Right lobe of liver (tissue), 6 donors: ENCODE data around the gene RNASEH2A. TPM values are rescaled to one million over a fixed set of nuclear protein-coding genes. Genes with fewer than 3 reads are reported as not detected.
A peak's percentile ranks its signal among the peaks of the same experiment; 100 is the strongest.

Source experiments
- ATAC-seq, 4 donors: fragments of 200-7000 bp; cut with Tn5 transposase; one replicate each; pipeline ENCODE4 v1.9.1; 2020; ENCODE audit warnings: mild to moderate bottlenecking in 4 of 4, moderate library complexity in 4 of 4
- DNase-seq, 3 donors: peaks; one replicate each; pipeline ENCODE4 v3.0.0-alpha.2; 2020
- H3K27ac ChIP-seq, 3 donors: fragments of 200-600 bp; one replicate each; pipeline ENCODE4 v1.8.0; 2022
- H3K27me3 ChIP-seq, 2 donors: fragments of 200-600 bp; one replicate each; pipeline ENCODE4 v1.8.0; 2022
- H3K36me3 ChIP-seq, 4 donors: fragments of 200-600 bp; sonication (generic) in 1 of 4; one replicate each; pipeline versions ENCODE4 v1.5.1 to v1.8.0; 2017 to 2022; ENCODE audit warnings: control low read depth in 1 of 4
- H3K4me1 ChIP-seq, 4 donors: fragments of 200-600 bp; sonication (generic) in 1 of 4; one replicate each; pipeline versions ENCODE4 v1.5.1 to v1.8.0; 2017 to 2022; ENCODE audit warnings: control low read depth in 1 of 4
- H3K4me3 ChIP-seq, 3 donors: fragments of 200-600 bp; one replicate each; pipeline ENCODE4 v1.8.0; 2022
- H3K9me3 ChIP-seq, 4 donors: fragments of 200-600 bp; sonication (generic) in 1 of 4; one replicate each; pipeline versions ENCODE4 v1.5.1 to v1.8.0; 2017 to 2022; ENCODE audit warnings: control low read depth in 1 of 4
- CTCF ChIP-seq, 4 donors: fragments of 200-600 bp in 3 of 4; fragments of 450-650 bp in 1 of 4; IDR thresholded peaks; one replicate each; pipeline versions ENCODE4 v1.5.1 to v1.8.0; 2016 to 2022; ENCODE audit warnings: antibody characterized with exemption in 4 of 4, mild to moderate bottlenecking in 2 of 4
- POLR2A ChIP-seq: fragments of 450-650 bp; IDR thresholded peaks from one replicate; pipeline ENCODE4 v1.6.1; 2017; ENCODE audit warnings: antibody characterized with exemption, mild to moderate bottlenecking
- WGBS: methylation state at CpG from one replicate; pipeline ENCODE4 v1.1.6; 2018; ENCODE audit warnings: low coverage, low lambda C conversion rate; ENCODE audit not compliant: insufficient coverage; ENCODE audit errors: missing lambda C conversion rate; 5-methylcytosine and 5-hydroxymethylcytosine counted together
- intact Hi-C, 2 donors: fragments of 100-400 bp; cut with DNase I; formaldehyde crosslinking; loops; one replicate each; pipeline versions ENCODE4 v1.11.2 to v1.14.1; 2022
- total RNA-seq, 6 experiments: library from RNA; depleted of rRNA in 2 of 6; stranded (reverse); fragments of >200 nt in 2 of 6; fragmentation: NEBNext Ultra II Directional in 3 of 6; extraction: Animal tissue kit (Norgen Biotek cat#: 25700) in 3 of 6; gene quantifications; one replicate each; pipeline versions ENCODE4 v1.1.0 to v1.2.4, GENCODE V29; 2016 to 2023
- donor health status: DM: no; HTN: yes; CAD: no.
- donor health status: DM: no; HTN: no; CAD: no.
- donor health status: DM: no; HTN: no; CAD: no.
- donor health status: DM: no; HTN: yes; CAD: no.
- donor health status: DM: no; HTN: yes; CAD: no.

The RNASEH2A gene
- total RNA-seq, 6 experiments from 2014 or later, result 2.1 to 7.1 (median 3.7) TPM

- Histone ChIP-seq H3K27me3 (no peaks in the 10 kb centered on the region), H3K9me3 (no peaks in the 10 kb centered on the region), H3K4me1 (no peaks in the 10 kb centered on the region), H3K27ac (no peak overlapping the region), H3K36me3 (no peaks in the 10 kb centered on the region), H3K4me3 (no peak overlapping the region)
- WGBS, result 60% methylated on average over 4 of the region's 37 CpGs
- ATAC-seq, result no peak
- TF ChIP-seq POLR2A (no peak), CTCF (IDR thresholded peaks at IDR 0.05) (no peak)
- no peak for DNase-seq
- intact Hi-C loops, result loop anchor here in 1 of 2 donors (10.0 kb wide), 2 partner anchors 45 to 75 kb away; partner anchors contain the start of gene TNPO2
Observed at GRCh38 chr19:12769689-12770088, 36.7 kb upstream of the RNASEH2A start.

GRCh38 chr19:12770922-12771321, 35.5 kb upstream of the RNASEH2A start:
- Histone ChIP-seq H3K27me3 (no peaks in the 10 kb centered on the region), H3K27ac (no peak overlapping the region), H3K4me3 (no peak overlapping the region), H3K9me3 (no peaks in the 10 kb centered on the region), H3K4me1 (no peaks in the 10 kb centered on the region), H3K36me3 (no peaks in the 10 kb centered on the region)
- no CpG with 5 or more reads among the region's 13 CpGs for WGBS
- ATAC-seq (no peak), DNase-seq (no peak)
- intact Hi-C loops, result loop anchor here in 1 of 2 donors (10.0 kb wide), 1 partner anchor 46 kb away; the partner anchor contains the start of gene TNPO2
- TF ChIP-seq CTCF (IDR thresholded peaks at IDR 0.05), result no peak
- TF ChIP-seq POLR2A, result no peak

- intact Hi-C loops, result loop anchor here in 1 of 2 donors (10.0 kb wide), 1 partner anchor 48 kb away; the partner anchor contains the start of gene TNPO2
- WGBS, result 57% methylated on average over 4 of the region's 4 CpGs
- ATAC-seq (no peak), DNase-seq (no peak)
- Histone ChIP-seq H3K27ac (no peak overlapping the region), H3K36me3 (no peaks in the 10 kb centered on the region), H3K4me1 (no peaks in the 10 kb centered on the region), H3K27me3 (no peaks in the 10 kb centered on the region), H3K4me3 (no peak overlapping the region), H3K9me3 (no peaks in the 10 kb centered on the region)
- no peak for TF ChIP-seq POLR2A
- no peak for TF ChIP-seq CTCF (IDR thresholded peaks at IDR 0.05)
Observed at GRCh38 chr19:12772323-12772722, 34.1 kb upstream of the RNASEH2A start.

GRCh38 chr19:12773571-12773970, 32.8 kb upstream of the RNASEH2A start:
- no peak for ATAC-seq
- Histone ChIP-seq H3K4me3 (no peak overlapping the region), H3K27me3 (no peaks in the 10 kb centered on the region), H3K4me1 (peaks cover 0 to under 1% (median under 1%) of the 10 kb centered on the region in 4 donors), H3K27ac (no peak overlapping the region), H3K9me3 (no peaks in the 10 kb centered on the region), H3K36me3 (no peaks in the 10 kb centered on the region)
- intact Hi-C loops, result loop anchor here in 1 of 2 donors (10.0 kb wide), 1 partner anchor 49 kb away; the partner anchor contains the start of gene TNPO2
- TF ChIP-seq CTCF (IDR thresholded peaks at IDR 0.05) (peak in 2 of 4 donors; percentile 23 to 24), POLR2A (no peak)
- 75% methylated on average over 2 of the region's 2 CpGs for whole genome bisulfite sequencing
- DNase-seq, result no peak
